Measurements from ENCODE around the gene TP53. TPM values are rescaled to one million over a fixed set of nuclear protein-coding genes. Genes with fewer than 3 reads are reported as not detected.

The TP53 gene
- total RNA-seq, 1 donor = 71.3 TPM

- no peaks in the 10 kb centered on the region for H3K79me2 ChIP-seq (ENCODE audit: insufficient read depth, low read length)
- H3K4me3 ChIP-seq (ENCODE audit: insufficient read depth, low read length) = no peak overlapping the region
- no peaks in the 10 kb centered on the region for H4K20me1 ChIP-seq (ENCODE audit: insufficient read depth, low read length)
- no peak overlapping the region for H3K4me2 ChIP-seq (ENCODE audit: insufficient read depth, low read length)
- no peak for DNase-seq (ENCODE audit: insufficient read length, low spot score, missing footprints)
- H3K36me3 ChIP-seq (ENCODE audit: insufficient read depth, low read length) = peaks cover 19% of the 10 kb centered on the region
- H3K4me1 ChIP-seq (ENCODE audit: insufficient read depth, low read length) = no peaks in the 10 kb centered on the region
- H2AFZ ChIP-seq (ENCODE audit: low read length) = no peak overlapping the region
- TF ChIP-seq CTCF (IDR thresholded peaks at IDR 0.05; ENCODE audit: extremely low read depth, low read depth, low read length) = no peak
- no peaks in the 10 kb centered on the region for H3K27me3 ChIP-seq (ENCODE audit: insufficient read depth, low read length)
- no peak overlapping the region for H3K27ac ChIP-seq (ENCODE audit: low read depth, low read length)
- peaks cover 1% of the 10 kb centered on the region for H3K9me3 ChIP-seq (ENCODE audit: low read depth, low read length)
Measured at GRCh38 chr17:7668482-7668881, 18.8 kb downstream of the TP53 start.

GRCh38 chr17:7667656-7668406, 19.5 kb downstream of the TP53 start:
- TF ChIP-seq CTCF (IDR thresholded peaks at IDR 0.05; ENCODE audit: extremely low read depth, low read depth, low read length) = no peak
- no peaks in the 10 kb centered on the region for H3K4me1 ChIP-seq (ENCODE audit: insufficient read depth, low read length)
- H3K4me2 ChIP-seq (ENCODE audit: insufficient read depth, low read length) = no peak overlapping the region
- no peak overlapping the region for H2AFZ ChIP-seq (ENCODE audit: low read length)
- peaks cover 13% of the 10 kb centered on the region for H3K36me3 ChIP-seq (ENCODE audit: insufficient read depth, low read length)
- no peak overlapping the region for H3K27ac ChIP-seq (ENCODE audit: low read depth, low read length)
- no peaks in the 10 kb centered on the region for H3K9me3 ChIP-seq (ENCODE audit: low read depth, low read length)
- H4K20me1 ChIP-seq (ENCODE audit: insufficient read depth, low read length) = no peaks in the 10 kb centered on the region
- DNase-seq (ENCODE audit: insufficient read length, low spot score, missing footprints) = peak; percentile 27
- no peaks in the 10 kb centered on the region for H3K27me3 ChIP-seq (ENCODE audit: insufficient read depth, low read length)
- no peak overlapping the region for H3K4me3 ChIP-seq (ENCODE audit: insufficient read depth, low read length)
- H3K79me2 ChIP-seq (ENCODE audit: insufficient read depth, low read length) = no peaks in the 10 kb centered on the region

- Histone ChIP-seq H3K4me1 (ENCODE audit: insufficient read depth, low read length) (no peaks in the 10 kb centered on the region), H3K79me2 (ENCODE audit: insufficient read depth, low read length) (no peaks in the 10 kb centered on the region), H3K27me3 (ENCODE audit: insufficient read depth, low read length) (peaks cover 43% of the 10 kb centered on the region), H3K4me3 (ENCODE audit: insufficient read depth, low read length) (no peak overlapping the region), H4K20me1 (ENCODE audit: insufficient read depth, low read length) (no peaks in the 10 kb centered on the region), H3K9me3 (ENCODE audit: low read depth, low read length) (no peaks in the 10 kb centered on the region), H3K27ac (ENCODE audit: low read depth, low read length) (no peak overlapping the region), H3K4me2 (ENCODE audit: insufficient read depth, low read length) (no peak overlapping the region), H3K36me3 (ENCODE audit: insufficient read depth, low read length) (no peaks in the 10 kb centered on the region), H2AFZ (ENCODE audit: low read length) (no peak overlapping the region)
- TF ChIP-seq CTCF (IDR thresholded peaks at IDR 0.05; ENCODE audit: extremely low read depth, low read depth, low read length) = no peak
- DNase-seq (ENCODE audit: insufficient read length, low spot score, missing footprints) = no peak
Measured at GRCh38 chr17:7656958-7657609, 30.2 kb downstream of the TP53 start.

- H3K4me2 ChIP-seq (ENCODE audit: insufficient read depth, low read length) = no peak overlapping the region
- H3K9me3 ChIP-seq (ENCODE audit: low read depth, low read length) = no peaks in the 10 kb centered on the region
- H3K36me3 ChIP-seq (ENCODE audit: insufficient read depth, low read length) = no peaks in the 10 kb centered on the region
- no peak for TF ChIP-seq CTCF (IDR thresholded peaks at IDR 0.05; ENCODE audit: extremely low read depth, low read depth, low read length)
- no peaks in the 10 kb centered on the region for H3K79me2 ChIP-seq (ENCODE audit: insufficient read depth, low read length)
- H3K27ac ChIP-seq (ENCODE audit: low read depth, low read length) = no peak overlapping the region
- no peak for DNase-seq (ENCODE audit: insufficient read length, low spot score, missing footprints)
- H3K27me3 ChIP-seq (ENCODE audit: insufficient read depth, low read length) = peaks cover 59% of the 10 kb centered on the region
- H3K4me3 ChIP-seq (ENCODE audit: insufficient read depth, low read length) = no peak overlapping the region
- H2AFZ ChIP-seq (ENCODE audit: low read length) = no peak overlapping the region
- no peaks in the 10 kb centered on the region for H3K4me1 ChIP-seq (ENCODE audit: insufficient read depth, low read length)
- H4K20me1 ChIP-seq (ENCODE audit: insufficient read depth, low read length) = no peaks in the 10 kb centered on the region
Measured at GRCh38 chr17:7655541-7655840, 31.8 kb downstream of the TP53 start.
